NCI-H345 treated with DMSO at 0.1 percent for 48 hours (cell line): ENCODE measurements around the gene PPP4R4.
A peak's percentile ranks its signal among the peaks of the same experiment; 100 is the strongest.
"Not testable (repeated sequence)": the region's sequence is repeated elsewhere in the genome, so short reads cannot be mapped to it uniquely, and the experiment has no call there.

ENCODE experiments used
- DNase-seq: peaks from one replicate; lab custom pipeline; 2025; ENCODE audit not compliant: unreplicated experiment; lab: John Stamatoyannopoulos, UW

The PPP4R4 gene

DNA sequence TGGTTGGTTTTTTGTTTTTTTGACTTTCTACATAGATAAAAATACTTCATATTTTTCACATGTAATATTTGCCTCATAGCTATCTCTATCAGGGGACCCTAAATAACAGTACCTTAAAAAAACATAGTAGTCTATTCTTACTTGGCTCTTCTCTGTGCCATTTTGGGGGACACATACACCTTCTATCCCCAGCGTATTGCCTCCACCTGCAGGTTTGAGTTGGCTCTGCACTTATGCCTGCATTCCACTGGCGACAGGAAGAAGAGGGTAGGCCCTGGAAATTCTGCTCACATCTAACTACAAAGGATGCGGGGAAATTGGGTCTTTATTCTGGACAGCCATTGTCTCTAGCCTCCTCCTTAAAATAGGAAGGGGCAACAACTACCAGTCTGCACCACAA, 30.9 kb upstream of the PPP4R4 start:
- DNase-seq, result no peak

GRCh38 chr14:94143711-94144110, 30.4 kb upstream of the PPP4R4 start:
- DNase-seq, result no peak

DNA sequence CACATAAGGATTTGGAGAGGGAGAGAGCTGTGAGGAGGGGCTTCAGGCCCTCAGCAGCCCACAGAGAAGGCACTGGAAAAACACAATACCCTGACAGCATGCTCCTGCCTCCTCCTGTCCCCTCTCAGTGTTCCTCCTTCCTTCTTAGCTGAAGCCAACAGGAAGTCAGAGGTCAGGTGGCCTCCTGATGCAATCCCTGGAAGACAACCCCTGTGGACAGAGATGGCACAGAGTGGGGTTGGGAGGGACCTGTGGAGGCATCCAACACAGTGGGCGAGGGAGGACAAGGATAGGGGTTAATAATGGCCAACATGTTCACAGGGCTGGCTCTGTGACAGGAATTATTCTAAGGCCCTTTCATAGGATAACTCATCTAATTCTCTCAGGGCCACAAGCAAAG, 29.4 kb upstream of the PPP4R4 start:
- DNase-seq, result no peak

DNA sequence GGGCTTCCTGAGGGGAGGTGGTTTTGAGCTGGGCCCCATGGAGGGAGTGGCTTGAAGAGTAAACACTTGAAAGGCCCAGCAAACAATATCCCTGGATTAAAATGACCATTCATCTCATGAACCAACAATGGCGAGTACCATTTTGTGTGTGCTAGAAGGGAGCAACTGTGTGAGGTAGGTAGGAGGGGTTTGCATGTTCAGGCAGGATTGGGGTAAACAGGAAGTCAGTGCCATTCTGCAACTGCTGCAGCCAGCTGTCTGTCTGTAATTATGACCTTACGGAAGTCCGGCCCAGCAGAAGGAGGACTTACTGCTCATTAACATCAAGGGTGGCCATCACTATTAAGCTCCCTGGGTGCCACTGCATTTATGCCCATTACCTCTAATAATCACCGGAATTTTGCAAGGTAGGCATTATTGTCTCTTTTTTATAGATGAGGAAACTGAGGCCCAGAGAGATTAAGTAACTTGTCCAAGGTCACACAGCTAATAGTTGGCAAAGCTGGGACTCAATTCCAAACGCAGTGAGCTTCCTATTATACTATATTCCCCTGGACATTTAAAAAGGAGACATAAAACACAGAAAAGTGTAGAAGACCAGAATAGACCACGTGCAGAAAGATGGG, 28.1 kb upstream of the PPP4R4 start:
- DNase-seq, result peak; percentile 34

DNA sequence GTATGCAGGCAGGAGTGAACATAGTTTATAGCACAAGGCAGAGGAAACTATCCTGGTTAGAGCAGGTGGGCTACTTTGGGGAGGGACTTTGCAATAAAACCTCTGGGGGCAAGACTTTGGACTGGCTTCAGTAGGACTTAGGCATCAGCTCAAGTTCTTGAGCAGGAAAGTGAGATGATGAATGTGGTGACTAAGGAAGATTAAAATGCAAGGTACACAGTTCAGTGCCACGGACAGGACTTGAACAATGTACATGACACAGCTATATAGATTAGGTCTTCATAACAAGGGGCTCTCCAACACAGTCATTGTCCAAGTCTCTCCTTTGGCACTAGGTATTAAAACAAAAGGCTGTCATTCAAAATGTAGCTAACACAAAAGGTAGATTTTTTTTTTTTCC, 21.4 kb upstream of the PPP4R4 start:
- DNase-seq, result no peak

DNA sequence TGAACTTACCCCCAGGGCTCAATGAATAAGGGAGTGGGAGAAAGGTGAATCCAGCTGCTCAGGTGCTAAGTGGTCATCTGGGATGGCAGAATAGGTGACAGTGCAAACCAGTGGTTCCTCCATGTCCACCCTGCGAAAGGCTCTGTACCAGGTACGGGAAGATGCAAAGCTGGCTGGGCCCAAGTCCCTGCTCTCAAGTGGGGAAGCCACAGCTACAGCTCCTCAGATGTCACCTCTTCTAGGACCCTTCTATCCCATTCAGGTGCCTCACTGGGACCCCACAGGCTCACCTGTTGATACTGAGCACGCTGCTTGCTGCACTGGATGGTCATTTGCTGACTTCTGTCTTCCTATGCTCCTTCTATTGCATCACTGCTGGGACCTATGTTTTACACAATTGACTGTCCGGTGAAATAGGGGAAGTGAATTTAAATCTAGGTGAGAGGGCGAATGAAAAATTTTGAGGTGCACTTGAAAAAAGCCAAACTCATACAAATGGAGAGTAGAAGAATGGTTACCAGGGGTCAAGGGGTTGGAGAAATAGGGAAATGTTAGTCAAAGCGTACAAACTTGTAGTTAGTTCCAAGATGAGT, 20.3 kb upstream of the PPP4R4 start:
- no peak for DNase-seq

DNA sequence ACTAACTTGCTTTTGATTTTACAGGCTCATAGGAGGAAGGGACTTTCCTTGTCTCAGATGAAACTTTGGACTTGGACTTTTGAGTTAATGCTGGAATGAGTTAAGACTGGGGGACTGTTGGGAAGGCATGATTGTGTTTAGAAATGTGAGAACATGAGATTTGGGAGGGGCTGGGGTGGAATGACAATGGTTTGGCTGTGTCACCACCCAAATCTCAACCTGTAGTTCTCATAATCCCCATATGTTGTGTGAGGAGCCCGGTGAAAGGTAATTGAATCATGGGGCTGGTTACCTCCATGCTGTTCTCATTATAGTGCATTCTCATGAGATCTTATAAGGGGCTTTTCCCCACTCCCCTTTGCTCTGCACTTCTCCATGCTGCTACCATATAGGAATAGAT, 18.0 kb upstream of the PPP4R4 start:
- not testable (repeated sequence) for DNase-seq

- no peak for DNase-seq
Measured at GRCh38 chr14:94157197-94157596, 16.9 kb upstream of the PPP4R4 start.

GRCh38 chr14:94158239-94158883, 15.8 kb upstream of the PPP4R4 start:
- no peak for DNase-seq

- no peak for DNase-seq
Measured at GRCh38 chr14:94161058-94161457, 13.1 kb upstream of the PPP4R4 start.

GRCh38 chr14:94161981-94162380, 12.1 kb upstream of the PPP4R4 start:
- DNase-seq, result no peak

- DNase-seq, result no peak
Measured at GRCh38 chr14:94162466-94162865, 11.7 kb upstream of the PPP4R4 start.

- DNase-seq, result no peak
Measured at GRCh38 chr14:94163796-94164195, 10.3 kb upstream of the PPP4R4 start.

GRCh38 chr14:94164685-94165431, 9.3 kb upstream of the PPP4R4 start:
- no peak for DNase-seq

- DNase-seq, result no peak
Measured at GRCh38 chr14:94165744-94166143, 8.4 kb upstream of the PPP4R4 start.

DNA sequence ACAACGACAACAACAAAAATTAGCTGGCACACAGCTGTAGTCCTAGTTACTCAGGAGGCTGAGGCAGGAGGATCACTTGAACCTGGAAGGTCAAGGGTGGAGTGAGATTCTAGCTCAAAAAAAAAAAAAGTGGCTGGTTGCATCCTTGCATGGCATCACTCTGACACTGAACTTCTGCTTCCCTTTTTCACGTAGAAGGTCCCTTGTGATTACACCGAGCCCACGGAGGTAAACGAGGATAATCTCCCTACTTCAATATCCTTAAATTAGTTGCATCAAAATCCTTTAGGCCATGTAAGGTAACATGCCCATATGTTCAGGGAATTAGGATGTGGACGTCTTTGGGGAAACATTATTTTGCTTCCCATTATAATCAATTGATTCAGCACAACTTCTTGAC, 4.0 kb upstream of the PPP4R4 start:
- no peak for DNase-seq

DNA sequence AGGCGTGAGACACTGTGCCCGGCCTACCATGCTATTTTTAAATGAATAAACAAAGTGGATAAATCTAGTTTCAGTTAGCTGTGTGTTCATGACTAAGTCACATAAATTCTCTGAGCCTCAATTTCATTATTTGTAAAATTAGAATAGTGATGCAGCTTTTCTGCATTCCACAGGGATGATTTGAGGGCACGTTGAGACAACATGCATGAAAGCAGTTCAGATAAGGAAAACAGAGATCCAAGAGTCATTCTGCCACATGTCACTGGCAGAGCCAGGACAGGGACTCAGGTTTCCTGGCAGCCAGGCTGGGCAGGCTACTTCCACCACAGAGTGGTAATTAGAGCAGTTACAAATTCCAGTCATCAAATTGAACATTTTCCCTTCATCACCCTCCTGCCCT, 2.9 kb upstream of the PPP4R4 start:
- DNase-seq, result no peak

DNA sequence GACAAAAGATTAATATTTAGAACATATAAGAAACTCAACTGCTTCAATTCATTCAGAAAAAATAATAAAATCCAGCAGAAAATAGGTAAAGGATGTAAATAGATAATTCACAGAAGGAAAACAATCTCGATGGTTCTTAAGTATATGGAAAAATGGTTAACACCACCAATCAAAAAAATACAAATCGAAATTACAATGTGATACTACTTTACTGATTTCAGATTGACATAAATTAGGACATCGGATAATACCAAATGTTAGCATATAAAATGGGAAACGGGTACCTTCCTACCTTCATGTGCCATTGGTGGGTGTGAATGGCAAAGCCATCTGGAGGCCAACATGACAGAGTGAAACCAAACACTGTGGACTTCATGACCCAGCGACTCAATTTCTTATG, 1.6 kb upstream of the PPP4R4 start:
- DNase-seq, result no peak

GRCh38 chr14:94173471-94173884, 644 bp upstream of the PPP4R4 start:
- no peak for DNase-seq

- DNase-seq, result no peak
Measured at GRCh38 chr14:94174604-94175010, 485 bp downstream of the PPP4R4 start.

GRCh38 chr14:94175011-94175745, 1.1 kb downstream of the PPP4R4 start:
- DNase-seq, result no peak
